Loucy (cell line): Measurements from ENCODE around the gene ABHD12.

Experiments
- H2AFZ ChIP-seq: fragments of 200-600 bp; sonication (generic); 2 replicates; pipeline ENCODE4 v1.6.0; 2016; ENCODE audit warnings: antibody characterized with exemption, mild to moderate bottlenecking, low read length, moderate library complexity
- H3F3A ChIP-seq: fragments of 200-600 bp; 2 replicates; pipeline ENCODE4 v1.6.0; 2016; ENCODE audit warnings: antibody characterized with exemption, low read depth, mild to moderate bottlenecking
- H3K27me3 ChIP-seq: fragments of 200-600 bp; sonication (generic); 2 replicates; pipeline ENCODE4 v1.6.1; 2014; ENCODE audit warnings: low read length, mild to moderate bottlenecking; ENCODE audit not compliant: insufficient read depth, poor library complexity, severe bottlenecking
- H3K36me3 ChIP-seq: fragments of 200-600 bp; sonication (generic); 2 replicates; pipeline ENCODE4 v1.6.1; 2016; ENCODE audit warnings: low read length; ENCODE audit not compliant: insufficient read depth
- H3K4me1 ChIP-seq: fragments of 200-600 bp; sonication (generic); 2 replicates; pipeline ENCODE4 v1.5.1; 2014; ENCODE audit warnings: low read length, mild to moderate bottlenecking; ENCODE audit not compliant: insufficient read depth, poor library complexity, severe bottlenecking
- H3K4me2 ChIP-seq: fragments of 200-600 bp; sonication (generic); 2 replicates; pipeline ENCODE4 v1.6.0; 2014; ENCODE audit warnings: antibody characterized with exemption, low read length, low read depth, mild to moderate bottlenecking; ENCODE audit not compliant: poor library complexity, severe bottlenecking
- H3K4me3 ChIP-seq: fragments of 200-600 bp; sonication (generic); 2 replicates; pipeline ENCODE4 v1.5.1; 2014; ENCODE audit warnings: low read length, mild to moderate bottlenecking, mixed read lengths; ENCODE audit not compliant: poor library complexity, severe bottlenecking
- H3K79me2 ChIP-seq: fragments of 200-600 bp; sonication (generic); 2 replicates; pipeline ENCODE4 v1.6.1; 2014; ENCODE audit warnings: low read length; ENCODE audit not compliant: insufficient read depth
- H3K9ac ChIP-seq: fragments of 200-600 bp; sonication (generic); 2 replicates; pipeline ENCODE4 v1.6.0; 2014; ENCODE audit warnings: mild to moderate bottlenecking, low read depth, low read length, moderate library complexity; ENCODE audit not compliant: poor library complexity, severe bottlenecking
- H3K9me2 ChIP-seq: fragments of 200-600 bp; sonication (generic); replicated peaks from 2 replicates; pipeline ENCODE4 v1.6.1; 2016; ENCODE audit warnings: low read depth, low read length, mixed read lengths
- H3K9me3 ChIP-seq: fragments of 200-600 bp; sonication (generic); 2 replicates; pipeline ENCODE4 v1.6.1; 2014; ENCODE audit warnings: mild to moderate bottlenecking, antibody characterized with exemption, low read length, low read depth; ENCODE audit not compliant: insufficient read depth
- H4K20me1 ChIP-seq: fragments of 200-600 bp; sonication (generic); 2 replicates; pipeline ENCODE4 v1.6.0; 2014; ENCODE audit warnings: antibody characterized with exemption, low read length, mild to moderate bottlenecking; ENCODE audit not compliant: insufficient read depth, poor library complexity, severe bottlenecking
- CTCF ChIP-seq: fragments of 200-600 bp; sonication (generic); conservative IDR thresholded peaks from 2 replicates; pipeline ENCODE4 v1.5.1; 2014; ENCODE audit warnings: mild to moderate bottlenecking, antibody characterized with exemption, low read length
- EZH2phosphoT487 ChIP-seq: fragments of 200-600 bp; IDR thresholded peaks from 2 replicates; pipeline ENCODE4 v1.6.1; 2018; ENCODE audit warnings: antibody characterized with exemption, mild to moderate bottlenecking, moderate library complexity, borderline replicate concordance

The ABHD12 gene

GRCh38 chr20:25277941-25278521 lies 112.6 kb downstream of the ABHD12 start:
- no peaks in the 10 kb centered on the region for H3K9me2 ChIP-seq
- H3K4me1 ChIP-seq: no peaks in the 10 kb centered on the region
- H3K27me3 ChIP-seq: no peaks in the 10 kb centered on the region
- H3K4me3 ChIP-seq: no peak overlapping the region
- no peaks in the 10 kb centered on the region for H4K20me1 ChIP-seq
- no peak overlapping the region for H3K9ac ChIP-seq
- TF ChIP-seq EZH2phosphoT487: no peak
- TF ChIP-seq CTCF: no peak
- no peaks in the 10 kb centered on the region for H3K9me3 ChIP-seq
- no peak overlapping the region for H2AFZ ChIP-seq
- no peak overlapping the region for H3K4me2 ChIP-seq
- H3K79me2 ChIP-seq: no peaks in the 10 kb centered on the region
- H3K36me3 ChIP-seq: peaks cover 78% of the 10 kb centered on the region; the same call in 1 of the 2 replicates
- H3F3A ChIP-seq: no peaks in the 10 kb centered on the region

GRCh38 chr20:25277051-25277801 lies 113.4 kb downstream of the ABHD12 start:
- no peaks in the 10 kb centered on the region for H4K20me1 ChIP-seq
- no peak overlapping the region for H3K9ac ChIP-seq
- H3K27me3 ChIP-seq: no peaks in the 10 kb centered on the region
- no peaks in the 10 kb centered on the region for H3F3A ChIP-seq
- no peak overlapping the region for H3K4me2 ChIP-seq
- no peak overlapping the region for H3K4me3 ChIP-seq
- H3K9me3 ChIP-seq: no peaks in the 10 kb centered on the region
- TF ChIP-seq CTCF: no peak
- TF ChIP-seq EZH2phosphoT487: no peak
- H3K79me2 ChIP-seq: no peaks in the 10 kb centered on the region
- H3K4me1 ChIP-seq: no peaks in the 10 kb centered on the region
- no peaks in the 10 kb centered on the region for H3K9me2 ChIP-seq
- peaks cover 84% of the 10 kb centered on the region; the same call in 1 of the 2 replicates for H3K36me3 ChIP-seq
- no peak overlapping the region for H2AFZ ChIP-seq

GRCh38 chr20:25276533-25277050 lies 114.0 kb downstream of the ABHD12 start:
- H3K9me3 ChIP-seq: no peaks in the 10 kb centered on the region
- H3K9me2 ChIP-seq: no peaks in the 10 kb centered on the region
- no peaks in the 10 kb centered on the region for H3F3A ChIP-seq
- H2AFZ ChIP-seq: no peak overlapping the region
- TF ChIP-seq EZH2phosphoT487: no peak
- no peak for TF ChIP-seq CTCF
- H3K79me2 ChIP-seq: no peaks in the 10 kb centered on the region
- no peak overlapping the region for H3K9ac ChIP-seq
- no peaks in the 10 kb centered on the region for H3K27me3 ChIP-seq
- no peak overlapping the region for H3K4me2 ChIP-seq
- peaks cover 84% of the 10 kb centered on the region; the same call in 1 of the 2 replicates for H3K36me3 ChIP-seq
- no peaks in the 10 kb centered on the region for H3K4me1 ChIP-seq
- no peaks in the 10 kb centered on the region for H4K20me1 ChIP-seq
- no peak overlapping the region for H3K4me3 ChIP-seq
